GM23248 (cell line): Measurements from ENCODE around the gene CDCA7. TPM values are rescaled to one million over a fixed set of nuclear protein-coding genes. Genes with fewer than 3 reads are reported as not detected.
"Not testable (repeated sequence)": the region's sequence is repeated elsewhere in the genome, so short reads cannot be mapped to it uniquely, and the experiment has no call there.

Experiments
- DNase-seq: peaks from one replicate; pipeline ENCODE4 v3.0.0-alpha.2; 2015
- H2AFZ ChIP-seq: fragments of 200-600 bp; sonication (generic); 2 replicates; pipeline ENCODE4 v1.6.1; 2016; ENCODE audit warnings: antibody characterized with exemption
- H3F3A ChIP-seq: fragments of 200-600 bp; sonication (generic); 2 replicates; pipeline ENCODE4 v1.6.1; 2016; ENCODE audit warnings: mild to moderate bottlenecking, antibody characterized with exemption, mixed run types; ENCODE audit not compliant: insufficient read depth
- H3K27ac ChIP-seq: fragments of 200-600 bp; sonication (generic); 2 replicates; pipeline ENCODE4 v1.5.1; 2016; ENCODE audit warnings: mild to moderate bottlenecking
- H3K27me3 ChIP-seq: fragments of 200-600 bp; sonication (generic); replicated peaks from 2 replicates; pipeline ENCODE4 v1.6.1; 2016; ENCODE audit warnings: mild to moderate bottlenecking; ENCODE audit not compliant: insufficient read depth
- H3K36me3 ChIP-seq: fragments of 200-600 bp; sonication (generic); 2 replicates; pipeline ENCODE4 v1.6.1; 2016; ENCODE audit warnings: low read depth, mild to moderate bottlenecking
- H3K4me1 ChIP-seq: fragments of 200-600 bp; sonication (generic); 2 replicates; pipeline ENCODE4 v1.6.1; 2016; ENCODE audit warnings: mild to moderate bottlenecking; ENCODE audit not compliant: insufficient read depth
- H3K4me2 ChIP-seq: fragments of 200-600 bp; sonication (generic); one replicate; pipeline ENCODE4 v1.6.1; 2016; ENCODE audit warnings: mild to moderate bottlenecking; ENCODE audit not compliant: unreplicated experiment
- H3K4me3 ChIP-seq: fragments of 200-600 bp; sonication (generic); 2 replicates; pipeline ENCODE4 v1.5.1; 2016; ENCODE audit warnings: mild to moderate bottlenecking
- H3K79me2 ChIP-seq: fragments of 200-600 bp; sonication (generic); 2 replicates; pipeline ENCODE4 v1.6.1; 2016; ENCODE audit warnings: mild to moderate bottlenecking; ENCODE audit not compliant: insufficient read depth
- H3K9ac ChIP-seq: fragments of 200-600 bp; sonication (generic); 2 replicates; pipeline ENCODE4 v1.6.1; 2016; ENCODE audit warnings: mild to moderate bottlenecking
- H3K9me2 ChIP-seq: fragments of 200-600 bp; sonication (generic); 2 replicates; pipeline ENCODE4 v1.6.1; 2016; ENCODE audit warnings: mixed run types, mild to moderate bottlenecking, moderate library complexity; ENCODE audit not compliant: insufficient read depth
- H3K9me3 ChIP-seq: fragments of 200-600 bp; sonication (generic); one replicate; pipeline ENCODE4 v1.6.1; 2017; ENCODE audit warnings: low read depth
- H4K20me1 ChIP-seq: fragments of 200-600 bp; sonication (generic); 2 replicates; pipeline ENCODE4 v1.6.0; 2016; ENCODE audit not compliant: insufficient read depth
- EZH2 ChIP-seq: fragments of 200-600 bp; sonication (generic); IDR thresholded peaks from 2 replicates; pipeline ENCODE4 v1.6.1; 2018; ENCODE audit warnings: antibody characterized with exemption, mild to moderate bottlenecking; ENCODE audit not compliant: insufficient read depth, poor library complexity, severe bottlenecking
- EZH2phosphoT487 ChIP-seq: fragments of 200-600 bp; sonication (generic); IDR thresholded peaks from 2 replicates; pipeline ENCODE4 v1.6.1; 2018; ENCODE audit warnings: antibody characterized with exemption, moderate library complexity, mild to moderate bottlenecking, low read depth; ENCODE audit not compliant: insufficient read depth
- WGBS, 2 experiments: methylation state at CpG; one replicate each; pipeline ENCODE4 v1.1.6; 2015 to 2017; ENCODE audit warnings: low lambda C conversion rate in 2 of 2, low coverage in 1 of 2; ENCODE audit errors: missing lambda C conversion rate in 2 of 2; 5-methylcytosine and 5-hydroxymethylcytosine counted together
- in situ Hi-C: fragments of 300-500 bp; cut with MboI; formaldehyde crosslinking; loops from 2 replicates; pipeline ENCODE4 v1.15.0; 2020
- polyA plus RNA-seq: library from polyadenylated mRNA; unstranded; fragments of >200 nt; fragmentation: Nextera tagmentation; extraction: Ambion mirVana; gene quantifications from 2 replicates; pipeline ENCODE4 v1.2.1, GENCODE V29; 2016
- total RNA-seq: library from RNA; depleted of rRNA; stranded (reverse); fragments of >200 nt; shearing (Covaris generic); gene quantifications from 2 replicates; pipeline ENCODE4 v1.2.3, GENCODE V29; 2014; rRNA removed

CDCA7 gene
- total RNA-seq (3.0 and 3.3 TPM in 2 replicates), polyA plus RNA-seq (2.9 and 3.2 TPM in 2 replicates)

DNA sequence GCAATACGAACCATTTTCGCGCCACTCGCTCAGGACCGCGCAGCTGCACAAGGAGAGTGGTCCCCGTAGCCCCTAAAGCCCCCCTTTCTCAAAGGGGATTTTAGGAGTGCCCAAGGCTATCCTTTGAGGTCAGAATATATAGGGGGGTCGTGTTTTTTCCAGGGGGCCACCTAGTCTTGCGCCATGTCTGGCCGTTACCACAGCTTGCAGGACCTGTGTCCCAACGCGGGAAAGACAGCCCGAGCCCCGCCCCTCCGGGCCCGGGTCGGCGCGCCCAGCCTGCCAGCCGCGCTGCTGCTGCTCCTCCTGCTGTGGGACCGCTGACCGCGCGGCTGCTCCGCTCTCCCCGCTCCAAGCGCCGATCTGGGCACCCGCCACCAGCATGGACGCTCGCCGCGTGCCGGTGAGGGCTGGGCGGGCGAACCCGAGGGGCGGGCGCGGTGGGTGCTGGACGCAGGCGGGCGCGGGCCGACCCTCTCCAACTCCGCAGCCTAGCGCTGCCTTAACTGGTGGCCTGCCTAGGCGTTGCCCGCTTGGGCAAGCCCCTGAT lies at the start of gene CDCA7:
Gene CDCA7, plus strand, starts transcription at position 291 of the 550 bp plus-strand sequence. Its CDS starts 92 bp downstream, at position 383.
- 3 to 5% methylated on average over 19 to 44 of the region's 50 CpGs for WGBS, 2 experiments
- Histone ChIP-seq H3K9me3 (no peaks in the 10 kb centered on the region), H3K4me2 (peak within 1 kb of the TSS; percentile 92), H3K4me1 (no peaks in the 10 kb centered on the region), H4K20me1 (no peaks in the 10 kb centered on the region), H3K27me3 (peaks cover 38% of the 10 kb centered on the region), H2AFZ (peak within 1 kb of the TSS; percentile 87), H3F3A (no peaks in the 10 kb centered on the region), H3K9me2 (no peaks in the 10 kb centered on the region), H3K36me3 (no peaks in the 10 kb centered on the region), H3K4me3 (peak within 1 kb of the TSS; percentile 76), H3K9ac (peak within 1 kb of the TSS; percentile 44), H3K79me2 (no peaks in the 10 kb centered on the region), H3K27ac (no peak within 1 kb of the TSS)
- no peak for TF ChIP-seq EZH2phosphoT487
- no peak for TF ChIP-seq EZH2
- peak; percentile 50 for DNase-seq
- in situ Hi-C loops: no loop called here

DNA sequence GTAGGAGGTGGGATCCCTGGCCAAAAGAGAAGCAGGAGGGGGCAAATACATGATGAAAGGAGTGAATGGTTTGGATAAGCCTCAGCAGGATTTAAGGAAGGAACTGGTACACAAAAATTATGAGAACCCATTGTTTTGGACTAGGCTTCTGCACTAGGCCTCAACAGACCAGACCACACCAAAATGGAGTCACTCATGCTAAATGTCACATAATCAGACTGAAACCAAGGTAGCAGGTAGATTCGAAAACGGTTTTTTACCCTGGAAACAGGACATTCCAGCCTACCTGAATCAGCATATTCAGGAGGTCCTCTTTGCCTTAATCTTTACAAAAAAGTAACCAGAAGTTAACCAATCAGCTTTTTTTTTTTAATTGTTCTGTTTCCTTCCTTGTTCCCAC lies 49.4 kb upstream of the CDCA7 start:
- TF ChIP-seq EZH2phosphoT487 (no peak), EZH2 (no peak)
- Histone ChIP-seq H3F3A (no peaks in the 10 kb centered on the region), H3K4me1 (no peaks in the 10 kb centered on the region), H3K4me3 (no peak overlapping the region), H3K79me2 (no peaks in the 10 kb centered on the region), H3K9me2 (no peaks in the 10 kb centered on the region), H4K20me1 (no peaks in the 10 kb centered on the region), H3K27ac (no peak overlapping the region), H3K9me3 (no peaks in the 10 kb centered on the region), H3K27me3 (no peaks in the 10 kb centered on the region), H3K4me2 (no peak overlapping the region), H3K9ac (no peak overlapping the region), H2AFZ (no peak overlapping the region), H3K36me3 (no peaks in the 10 kb centered on the region)
- in situ Hi-C loops: no loop called here
- 20 to 21% methylated on average over 2 of the region's 2 CpGs for WGBS, 2 experiments
- no peak for DNase-seq

DNA sequence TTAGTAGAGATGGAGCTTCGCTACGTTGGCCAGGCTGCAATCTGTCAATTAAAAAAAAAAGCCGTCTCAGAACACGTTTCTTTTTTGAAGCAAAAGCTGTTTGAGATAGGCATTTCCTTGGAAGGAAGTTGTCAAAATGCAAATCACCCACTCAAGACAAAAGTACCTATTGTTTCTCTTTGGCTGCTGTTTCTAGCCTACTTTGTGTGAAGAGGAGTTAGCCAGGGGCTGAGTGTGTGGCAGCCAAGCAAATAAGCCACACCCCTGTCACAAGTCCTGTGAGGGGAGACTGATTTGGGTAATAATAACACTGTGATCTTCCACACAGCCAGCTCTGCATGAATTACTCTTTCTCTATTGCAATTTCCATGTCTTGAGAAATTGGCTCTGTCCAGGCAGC lies 47.4 kb upstream of the CDCA7 start:
- H2AFZ ChIP-seq: no peak overlapping the region
- no peaks in the 10 kb centered on the region for H3K36me3 ChIP-seq
- WGBS, 2 experiments: 8 to 18% methylated on average over 4 of the region's 4 CpGs
- no peaks in the 10 kb centered on the region for H3K9me3 ChIP-seq
- TF ChIP-seq EZH2phosphoT487 (no peak), EZH2 (no peak)
- in situ Hi-C loops: no loop called here
- H3K9me2 ChIP-seq: no peaks in the 10 kb centered on the region
- no peaks in the 10 kb centered on the region for H3F3A ChIP-seq
- no peaks in the 10 kb centered on the region for H3K4me1 ChIP-seq
- no peak overlapping the region for H3K4me2 ChIP-seq
- no peak overlapping the region for H3K27ac ChIP-seq
- H4K20me1 ChIP-seq: no peaks in the 10 kb centered on the region
- no peak overlapping the region for H3K4me3 ChIP-seq
- H3K79me2 ChIP-seq: no peaks in the 10 kb centered on the region
- H3K27me3 ChIP-seq: no peaks in the 10 kb centered on the region
- no peak for DNase-seq
- no peak overlapping the region for H3K9ac ChIP-seq

DNA sequence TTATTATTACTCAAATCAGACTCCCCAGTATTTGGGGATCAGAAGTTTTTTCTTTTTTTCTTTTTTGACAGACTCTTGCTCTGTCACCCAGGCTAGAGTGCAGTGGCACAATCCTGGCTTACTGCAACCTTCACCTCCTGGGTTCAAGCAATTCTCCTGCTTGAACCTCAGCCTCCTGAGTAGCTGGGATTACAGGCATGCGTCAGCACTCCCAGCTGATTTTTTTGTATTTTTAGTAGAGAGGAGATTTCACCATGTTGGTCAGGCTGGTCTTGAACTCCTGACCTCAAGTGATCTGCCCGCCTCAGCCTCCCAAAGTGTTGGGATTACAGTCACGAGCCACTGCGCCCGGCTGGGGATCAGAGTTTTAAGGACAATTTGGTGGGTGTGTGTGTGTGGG lies 45.3 kb upstream of the CDCA7 start:
- H3K9me3 ChIP-seq, in situ Hi-C loops, H3K9me2 ChIP-seq, H3K4me3 ChIP-seq, H4K20me1 ChIP-seq, H3K36me3 ChIP-seq, H3K9ac ChIP-seq, H3F3A ChIP-seq, DNase-seq, H3K27me3 ChIP-seq, H3K4me2 ChIP-seq, H3K79me2 ChIP-seq, H2AFZ ChIP-seq, H3K4me1 ChIP-seq, H3K27ac ChIP-seq: not testable (repeated sequence)
- WGBS, 2 experiments: 43 to 44% methylated on average over 5 of the region's 5 CpGs
